Measurements from ENCODE around the gene UBAC2.

DNA sequence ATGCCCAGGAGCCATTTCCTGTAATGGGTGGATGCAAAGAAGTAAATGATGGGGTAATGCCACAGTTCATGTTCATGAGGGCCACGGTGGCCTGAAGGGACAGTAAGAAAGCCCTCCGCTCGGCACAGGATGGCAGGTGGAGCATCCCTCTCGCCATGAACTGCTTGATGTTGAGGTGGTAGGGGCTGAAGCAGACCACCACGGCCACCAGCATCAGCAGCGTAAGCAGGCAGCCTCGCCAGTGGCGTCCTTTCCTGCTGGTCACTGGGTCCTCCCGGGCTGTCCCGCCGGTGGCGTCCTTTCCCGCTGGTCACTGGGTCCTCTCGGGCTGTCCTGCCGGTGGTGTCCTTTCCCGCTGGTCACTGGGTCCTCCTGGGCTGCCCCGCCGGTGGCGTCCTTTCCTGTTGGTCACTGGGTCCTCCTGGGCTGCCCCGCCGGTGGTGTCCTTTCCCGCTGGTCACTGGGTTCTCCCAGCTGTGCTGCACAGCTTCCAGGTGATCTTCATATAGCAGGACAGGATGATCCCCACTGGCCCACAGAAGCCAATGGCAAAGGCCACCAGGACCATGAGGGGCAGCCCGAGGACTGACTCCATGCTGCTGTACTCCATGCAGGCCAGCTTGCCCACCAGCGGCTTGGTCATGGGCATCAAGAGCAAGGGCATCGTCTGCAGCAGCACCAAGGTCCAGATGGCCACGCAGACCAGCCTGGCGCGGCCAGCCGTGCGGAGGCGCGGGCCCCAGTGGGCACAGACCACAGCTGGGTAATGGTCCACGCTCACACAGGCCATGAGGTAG is 207.4 kb downstream of the UBAC2 start:
- TF ChIP-seq, protein P1, sequence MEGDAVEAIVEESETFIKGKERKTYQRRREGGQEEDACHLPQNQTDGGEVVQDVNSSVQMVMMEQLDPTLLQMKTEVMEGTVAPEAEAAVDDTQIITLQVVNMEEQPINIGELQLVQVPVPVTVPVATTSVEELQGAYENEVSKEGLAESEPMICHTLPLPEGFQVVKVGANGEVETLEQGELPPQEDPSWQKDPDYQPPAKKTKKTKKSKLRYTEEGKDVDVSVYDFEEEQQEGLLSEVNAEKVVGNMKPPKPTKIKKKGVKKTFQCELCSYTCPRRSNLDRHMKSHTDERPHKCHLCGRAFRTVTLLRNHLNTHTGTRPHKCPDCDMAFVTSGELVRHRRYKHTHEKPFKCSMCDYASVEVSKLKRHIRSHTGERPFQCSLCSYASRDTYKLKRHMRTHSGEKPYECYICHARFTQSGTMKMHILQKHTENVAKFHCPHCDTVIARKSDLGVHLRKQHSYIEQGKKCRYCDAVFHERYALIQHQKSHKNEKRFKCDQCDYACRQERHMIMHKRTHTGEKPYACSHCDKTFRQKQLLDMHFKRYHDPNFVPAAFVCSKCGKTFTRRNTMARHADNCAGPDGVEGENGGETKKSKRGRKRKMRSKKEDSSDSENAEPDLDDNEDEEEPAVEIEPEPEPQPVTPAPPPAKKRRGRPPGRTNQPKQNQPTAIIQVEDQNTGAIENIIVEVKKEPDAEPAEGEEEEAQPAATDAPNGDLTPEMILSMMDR (IDR thresholded peaks at IDR 0.05 in 4 of 5, conservative IDR thresholded peaks at IDR 0.05 in 1 of 5): no peak
- TF ChIP-seq POLR2A (IDR thresholded peaks at IDR 0.05): no peak
